Measurements from ENCODE around the gene NEXN. TPM values are rescaled to one million over a fixed set of nuclear protein-coding genes. Genes with fewer than 3 reads are reported as not detected.

Gene NEXN
- total and polyA plus RNA-seq, 2 of the 13 experiments (the other 11 are each of a cell fraction or from before 2014, with no cell fraction given) = 0.07 to 0.97 TPM

DNA sequence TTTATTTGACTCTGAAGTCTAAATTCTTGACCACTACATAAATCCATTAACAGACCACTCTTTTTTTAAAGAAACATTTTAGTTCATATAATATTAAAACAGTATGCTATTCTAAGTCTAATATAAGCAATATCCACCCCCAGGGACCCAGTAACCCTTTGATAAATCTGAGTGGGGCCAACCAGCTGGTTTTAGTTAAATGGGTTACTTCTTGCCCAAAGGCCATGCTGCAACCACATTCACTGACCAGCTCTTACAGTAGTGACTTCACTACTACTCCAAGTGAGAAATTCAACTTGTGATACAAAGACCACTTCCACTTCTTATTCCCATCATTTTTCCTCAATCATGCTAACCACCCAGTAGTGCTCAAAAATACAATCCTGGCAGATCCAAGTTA, 70.0 kb downstream of the NEXN start (continued):
- TF ChIP-seq, protein P1, sequence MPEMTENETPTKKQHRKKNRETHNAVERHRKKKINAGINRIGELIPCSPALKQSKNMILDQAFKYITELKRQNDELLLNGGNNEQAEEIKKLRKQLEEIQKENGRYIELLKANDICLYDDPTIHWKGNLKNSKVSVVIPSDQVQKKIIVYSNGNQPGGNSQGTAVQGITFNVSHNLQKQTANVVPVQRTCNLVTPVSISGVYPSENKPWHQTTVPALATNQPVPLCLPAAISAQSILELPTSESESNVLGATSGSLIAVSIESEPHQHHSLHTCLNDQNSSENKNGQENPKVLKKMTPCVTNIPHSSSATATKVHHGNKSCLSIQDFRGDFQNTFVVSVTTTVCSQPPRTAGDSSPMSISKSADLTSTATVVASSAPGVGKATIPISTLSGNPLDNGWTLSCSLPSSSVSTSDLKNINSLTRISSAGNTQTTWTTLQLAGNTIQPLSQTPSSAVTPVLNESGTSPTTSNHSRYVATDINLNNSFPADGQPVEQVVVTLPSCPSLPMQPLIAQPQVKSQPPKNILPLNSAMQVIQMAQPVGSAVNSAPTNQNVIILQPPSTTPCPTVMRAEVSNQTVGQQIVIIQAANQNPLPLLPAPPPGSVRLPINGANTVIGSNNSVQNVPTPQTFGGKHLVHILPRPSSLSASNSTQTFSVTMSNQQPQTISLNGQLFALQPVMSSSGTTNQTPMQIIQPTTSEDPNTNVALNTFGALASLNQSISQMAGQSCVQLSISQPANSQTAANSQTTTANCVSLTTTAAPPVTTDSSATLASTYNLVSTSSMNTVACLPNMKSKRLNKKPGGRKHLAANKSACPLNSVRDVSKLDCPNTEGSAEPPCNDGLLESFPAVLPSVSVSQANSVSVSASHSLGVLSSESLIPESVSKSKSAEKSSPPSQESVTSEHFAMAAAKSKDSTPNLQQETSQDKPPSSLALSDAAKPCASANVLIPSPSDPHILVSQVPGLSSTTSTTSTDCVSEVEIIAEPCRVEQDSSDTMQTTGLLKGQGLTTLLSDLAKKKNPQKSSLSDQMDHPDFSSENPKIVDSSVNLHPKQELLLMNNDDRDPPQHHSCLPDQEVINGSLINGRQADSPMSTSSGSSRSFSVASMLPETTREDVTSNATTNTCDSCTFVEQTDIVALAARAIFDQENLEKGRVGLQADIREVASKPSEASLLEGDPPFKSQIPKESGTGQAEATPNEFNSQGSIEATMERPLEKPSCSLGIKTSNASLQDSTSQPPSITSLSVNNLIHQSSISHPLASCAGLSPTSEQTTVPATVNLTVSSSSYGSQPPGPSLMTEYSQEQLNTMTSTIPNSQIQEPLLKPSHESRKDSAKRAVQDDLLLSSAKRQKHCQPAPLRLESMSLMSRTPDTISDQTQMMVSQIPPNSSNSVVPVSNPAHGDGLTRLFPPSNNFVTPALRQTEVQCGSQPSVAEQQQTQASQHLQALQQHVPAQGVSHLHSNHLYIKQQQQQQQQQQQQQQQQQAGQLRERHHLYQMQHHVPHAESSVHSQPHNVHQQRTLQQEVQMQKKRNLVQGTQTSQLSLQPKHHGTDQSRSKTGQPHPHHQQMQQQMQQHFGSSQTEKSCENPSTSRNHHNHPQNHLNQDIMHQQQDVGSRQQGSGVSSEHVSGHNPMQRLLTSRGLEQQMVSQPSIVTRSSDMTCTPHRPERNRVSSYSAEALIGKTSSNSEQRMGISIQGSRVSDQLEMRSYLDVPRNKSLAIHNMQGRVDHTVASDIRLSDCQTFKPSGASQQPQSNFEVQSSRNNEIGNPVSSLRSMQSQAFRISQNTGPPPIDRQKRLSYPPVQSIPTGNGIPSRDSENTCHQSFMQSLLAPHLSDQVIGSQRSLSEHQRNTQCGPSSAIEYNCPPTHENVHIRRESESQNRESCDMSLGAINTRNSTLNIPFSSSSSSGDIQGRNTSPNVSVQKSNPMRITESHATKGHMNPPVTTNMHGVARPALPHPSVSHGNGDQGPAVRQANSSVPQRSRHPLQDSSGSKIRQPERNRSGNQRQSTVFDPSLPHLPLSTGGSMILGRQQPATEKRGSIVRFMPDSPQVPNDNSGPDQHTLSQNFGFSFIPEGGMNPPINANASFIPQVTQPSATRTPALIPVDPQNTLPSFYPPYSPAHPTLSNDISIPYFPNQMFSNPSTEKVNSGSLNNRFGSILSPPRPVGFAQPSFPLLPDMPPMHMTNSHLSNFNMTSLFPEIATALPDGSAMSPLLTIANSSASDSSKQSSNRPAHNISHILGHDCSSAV (CRISPR knock-in tag; IDR thresholded peaks at IDR 0.05; ENCODE audit: borderline replicate concordance) = no peak
- TF ChIP-seq POLR2AphosphoS5 (IDR thresholded peaks at IDR 0.05; ENCODE audit: low read depth, low read length) (no peak), SMARCC2 (IDR thresholded peaks at IDR 0.05) (no peak), ZNF781 (CRISPR knock-in tag; IDR thresholded peaks at IDR 0.05; ENCODE audit: borderline replicate concordance, not compliant biosample characterization) (no peak), FOXO1 (CRISPR knock-in tag; IDR thresholded peaks at IDR 0.05) (no peak), ZNF460 (CRISPR knock-in tag; IDR thresholded peaks at IDR 0.05; ENCODE audit: borderline replicate concordance) (no peak), ZNF235 (CRISPR knock-in tag; IDR thresholded peaks at IDR 0.05; ENCODE audit: borderline replicate concordance) (no peak), ZNF75D (CRISPR knock-in tag; IDR thresholded peaks at IDR 0.05; ENCODE audit: borderline replicate concordance) (no peak), JARID2 (CRISPR knock-in tag; IDR thresholded peaks at IDR 0.05; ENCODE audit: insufficient replicate concordance) (no peak), ZNF563 (CRISPR knock-in tag; IDR thresholded peaks at IDR 0.05) (no peak), ZNF703 (CRISPR knock-in tag; IDR thresholded peaks at IDR 0.05; ENCODE audit: borderline replicate concordance) (no peak), STAG1 (CRISPR knock-in tag; IDR thresholded peaks at IDR 0.05) (no peak)
- TF ChIP-seq, protein P2, sequence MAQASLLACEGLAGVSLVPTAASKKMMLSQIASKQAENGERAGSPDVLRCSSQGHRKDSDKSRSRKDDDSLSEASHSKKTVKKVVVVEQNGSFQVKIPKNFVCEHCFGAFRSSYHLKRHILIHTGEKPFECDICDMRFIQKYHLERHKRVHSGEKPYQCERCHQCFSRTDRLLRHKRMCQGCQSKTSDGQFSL (CRISPR knock-in tag; IDR thresholded peaks at IDR 0.05) = no peak
- TF ChIP-seq, protein P3, sequence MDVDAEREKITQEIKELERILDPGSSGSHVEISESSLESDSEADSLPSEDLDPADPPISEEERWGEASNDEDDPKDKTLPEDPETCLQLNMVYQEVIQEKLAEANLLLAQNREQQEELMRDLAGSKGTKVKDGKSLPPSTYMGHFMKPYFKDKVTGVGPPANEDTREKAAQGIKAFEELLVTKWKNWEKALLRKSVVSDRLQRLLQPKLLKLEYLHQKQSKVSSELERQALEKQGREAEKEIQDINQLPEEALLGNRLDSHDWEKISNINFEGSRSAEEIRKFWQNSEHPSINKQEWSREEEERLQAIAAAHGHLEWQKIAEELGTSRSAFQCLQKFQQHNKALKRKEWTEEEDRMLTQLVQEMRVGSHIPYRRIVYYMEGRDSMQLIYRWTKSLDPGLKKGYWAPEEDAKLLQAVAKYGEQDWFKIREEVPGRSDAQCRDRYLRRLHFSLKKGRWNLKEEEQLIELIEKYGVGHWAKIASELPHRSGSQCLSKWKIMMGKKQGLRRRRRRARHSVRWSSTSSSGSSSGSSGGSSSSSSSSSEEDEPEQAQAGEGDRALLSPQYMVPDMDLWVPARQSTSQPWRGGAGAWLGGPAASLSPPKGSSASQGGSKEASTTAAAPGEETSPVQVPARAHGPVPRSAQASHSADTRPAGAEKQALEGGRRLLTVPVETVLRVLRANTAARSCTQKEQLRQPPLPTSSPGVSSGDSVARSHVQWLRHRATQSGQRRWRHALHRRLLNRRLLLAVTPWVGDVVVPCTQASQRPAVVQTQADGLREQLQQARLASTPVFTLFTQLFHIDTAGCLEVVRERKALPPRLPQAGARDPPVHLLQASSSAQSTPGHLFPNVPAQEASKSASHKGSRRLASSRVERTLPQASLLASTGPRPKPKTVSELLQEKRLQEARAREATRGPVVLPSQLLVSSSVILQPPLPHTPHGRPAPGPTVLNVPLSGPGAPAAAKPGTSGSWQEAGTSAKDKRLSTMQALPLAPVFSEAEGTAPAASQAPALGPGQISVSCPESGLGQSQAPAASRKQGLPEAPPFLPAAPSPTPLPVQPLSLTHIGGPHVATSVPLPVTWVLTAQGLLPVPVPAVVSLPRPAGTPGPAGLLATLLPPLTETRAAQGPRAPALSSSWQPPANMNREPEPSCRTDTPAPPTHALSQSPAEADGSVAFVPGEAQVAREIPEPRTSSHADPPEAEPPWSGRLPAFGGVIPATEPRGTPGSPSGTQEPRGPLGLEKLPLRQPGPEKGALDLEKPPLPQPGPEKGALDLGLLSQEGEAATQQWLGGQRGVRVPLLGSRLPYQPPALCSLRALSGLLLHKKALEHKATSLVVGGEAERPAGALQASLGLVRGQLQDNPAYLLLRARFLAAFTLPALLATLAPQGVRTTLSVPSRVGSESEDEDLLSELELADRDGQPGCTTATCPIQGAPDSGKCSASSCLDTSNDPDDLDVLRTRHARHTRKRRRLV (CRISPR knock-in tag; IDR thresholded peaks at IDR 0.05) = no peak

All from HepG2 (cell line).